Activated naive CD8-positive, alpha-beta T cell (primary cell): ENCODE results near the gene DOHH.

Experiments used
- H3K27ac Mint-ChIP-seq: one replicate; pipeline ENCODE4 v1.8.0; 2021; ENCODE audit warnings: mixed read lengths
- H3K27me3 Mint-ChIP-seq: one replicate; pipeline ENCODE4 v1.8.0; 2021; ENCODE audit warnings: mixed read lengths
- H3K36me3 Mint-ChIP-seq: one replicate; pipeline ENCODE4 v1.8.0; 2021; ENCODE audit warnings: mixed read lengths
- H3K4me1 Mint-ChIP-seq: one replicate; pipeline ENCODE4 v1.8.0; 2021; ENCODE audit warnings: low read depth, mixed read lengths
- H3K4me3 Mint-ChIP-seq: one replicate; pipeline ENCODE4 v1.8.0; 2021; ENCODE audit warnings: mild to moderate bottlenecking, mixed read lengths
- H3K9me3 Mint-ChIP-seq: one replicate; pipeline ENCODE4 v1.8.0; 2021; ENCODE audit warnings: low read depth, mixed read lengths

Gene DOHH

DNA sequence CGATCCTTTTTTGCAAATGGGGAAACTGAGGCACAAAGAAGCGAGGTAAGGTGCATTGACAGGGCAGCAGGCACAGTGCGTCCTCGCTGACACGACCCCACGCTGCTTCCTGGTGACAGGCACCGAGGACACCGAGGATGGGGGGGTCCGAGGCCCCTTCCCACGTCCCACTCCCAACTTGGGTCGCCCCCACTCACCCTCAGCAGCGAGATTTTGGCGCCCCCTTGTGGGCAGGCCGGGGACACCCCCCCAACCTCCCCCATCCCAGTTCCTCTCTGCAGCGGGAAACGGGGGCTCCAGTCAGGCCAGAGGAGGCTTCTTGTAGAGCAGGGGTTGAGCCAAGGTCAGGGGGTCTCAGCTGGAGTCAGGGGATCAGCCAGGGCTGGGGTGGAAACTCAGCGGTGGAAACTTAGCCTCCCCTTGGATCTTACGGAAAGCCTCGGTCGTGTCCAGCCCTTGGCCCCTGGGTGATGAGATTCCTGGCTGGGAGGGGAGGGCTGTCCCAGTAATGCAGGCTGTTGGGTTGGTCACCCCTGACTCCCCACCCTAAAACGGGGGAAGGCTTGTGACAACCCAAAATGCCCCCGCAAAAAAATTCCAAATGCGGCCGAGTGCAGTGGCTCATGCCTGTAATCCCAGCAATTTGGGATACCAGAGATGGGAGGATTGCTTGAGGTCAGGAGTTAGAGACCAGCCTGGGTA lies 28.4 kb downstream of the DOHH start:
- Mint-ChIP-seq H3K4me3 (no peak overlapping the region), H3K4me1 (peaks cover 2% of the 10 kb centered on the region), H3K36me3 (no peaks in the 10 kb centered on the region), H3K9me3 (no peaks in the 10 kb centered on the region), H3K27ac (no peak overlapping the region), H3K27me3 (no peaks in the 10 kb centered on the region)

GRCh38 chr19:3470500-3471128 lies 29.9 kb downstream of the DOHH start:
- Mint-ChIP-seq H3K9me3 (no peaks in the 10 kb centered on the region), H3K27me3 (no peaks in the 10 kb centered on the region), H3K27ac (no peak overlapping the region), H3K36me3 (no peaks in the 10 kb centered on the region), H3K4me3 (no peak overlapping the region), H3K4me1 (peaks cover 2% of the 10 kb centered on the region)

DNA sequence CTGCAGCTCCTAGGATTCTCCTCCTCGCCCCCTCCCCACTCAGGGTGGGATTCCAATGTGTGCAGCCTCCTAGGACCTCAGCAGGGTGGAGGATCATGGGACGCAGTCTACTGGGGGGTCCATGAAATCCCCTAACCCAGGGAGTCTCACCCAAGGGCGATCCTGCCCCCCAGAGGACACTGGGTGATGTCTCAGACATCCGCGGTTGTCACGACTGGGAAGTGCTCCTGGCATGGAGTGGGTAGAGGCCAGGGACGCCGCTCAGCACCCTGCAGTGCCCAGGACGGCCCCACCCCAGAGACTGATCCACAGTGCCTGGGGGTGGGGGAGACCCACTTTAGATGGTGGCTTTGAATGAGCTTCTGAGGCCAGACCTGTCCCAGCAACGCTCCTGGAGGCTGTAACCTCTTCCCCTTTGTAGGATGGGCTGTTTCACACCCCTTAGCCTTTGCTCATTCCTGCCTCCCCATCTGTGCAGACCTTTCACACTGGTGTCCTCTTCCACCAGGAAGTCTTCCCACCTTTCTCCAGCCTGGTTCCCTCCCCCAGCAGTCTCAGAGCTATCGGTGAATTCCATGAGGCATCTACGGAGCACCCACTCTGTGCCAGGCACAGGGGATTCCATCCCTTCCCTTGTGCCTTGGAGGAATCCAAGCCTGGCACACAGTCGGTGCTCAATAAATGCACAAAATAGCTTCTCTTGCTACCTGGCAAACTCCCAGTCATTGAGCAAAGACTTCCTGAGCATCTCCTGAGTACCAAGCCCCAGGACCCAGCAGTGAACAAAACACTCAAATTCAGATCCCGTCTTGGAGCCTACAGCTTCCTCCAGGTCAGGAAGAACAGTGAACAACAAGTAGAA lies 30.6 kb downstream of the DOHH start:
- Mint-ChIP-seq H3K36me3 (no peaks in the 10 kb centered on the region), H3K27ac (no peak overlapping the region), H3K4me1 (peaks cover 2% of the 10 kb centered on the region), H3K27me3 (no peaks in the 10 kb centered on the region), H3K4me3 (no peak overlapping the region), H3K9me3 (no peaks in the 10 kb centered on the region)

GRCh38 chr19:3468211-3468610 lies 32.3 kb downstream of the DOHH start:
- no peak overlapping the region for H3K27ac Mint-ChIP-seq

DNA sequence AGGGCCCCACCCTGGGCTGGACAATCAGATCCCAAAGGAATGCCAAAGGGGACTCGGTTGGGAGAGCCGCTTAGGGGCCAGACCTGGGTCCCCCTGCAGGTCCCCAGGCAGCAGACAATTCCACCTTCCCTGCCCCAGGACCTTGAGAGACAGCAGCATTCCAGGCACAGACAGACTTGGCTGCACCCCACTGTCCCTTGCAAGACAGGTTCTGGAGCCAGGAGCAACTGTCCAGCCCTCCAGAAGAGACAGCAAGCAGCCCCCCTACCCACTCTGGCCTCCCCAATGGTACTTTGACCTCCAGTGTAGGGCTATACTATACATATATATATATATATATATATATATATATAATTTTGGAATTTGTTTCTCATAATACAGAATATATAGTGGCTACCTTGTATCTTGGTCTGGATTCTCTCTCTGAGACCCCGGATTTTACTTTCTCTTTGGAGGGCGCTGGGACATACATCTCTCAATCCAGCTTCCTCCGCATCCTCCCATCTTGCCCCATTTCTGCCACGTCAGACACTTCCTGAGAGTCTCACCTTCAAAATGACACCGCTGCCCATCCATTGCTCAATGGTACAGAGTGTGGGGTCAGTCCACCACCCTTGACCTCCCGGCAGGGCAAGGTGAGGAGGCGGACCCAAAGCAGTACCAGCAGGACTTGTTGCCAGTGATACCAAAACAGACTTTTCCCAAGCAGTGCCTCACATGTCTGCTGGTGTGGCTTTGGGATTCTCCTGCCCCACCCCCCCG lies 32.9 kb downstream of the DOHH start:
- Mint-ChIP-seq H3K36me3 (no peaks in the 10 kb centered on the region), H3K27ac (no peak overlapping the region), H3K9me3 (no peaks in the 10 kb centered on the region), H3K27me3 (no peaks in the 10 kb centered on the region), H3K4me3 (no peak overlapping the region), H3K4me1 (peaks cover 2% of the 10 kb centered on the region)

More at GRCh38 chr19:3468211-3468610, 32.3 kb downstream of the DOHH start:
- Mint-ChIP-seq H3K4me1 (peaks cover 2% of the 10 kb centered on the region), H3K36me3 (no peaks in the 10 kb centered on the region), H3K9me3 (no peaks in the 10 kb centered on the region), H3K4me3 (no peak overlapping the region), H3K27me3 (no peaks in the 10 kb centered on the region)

DNA sequence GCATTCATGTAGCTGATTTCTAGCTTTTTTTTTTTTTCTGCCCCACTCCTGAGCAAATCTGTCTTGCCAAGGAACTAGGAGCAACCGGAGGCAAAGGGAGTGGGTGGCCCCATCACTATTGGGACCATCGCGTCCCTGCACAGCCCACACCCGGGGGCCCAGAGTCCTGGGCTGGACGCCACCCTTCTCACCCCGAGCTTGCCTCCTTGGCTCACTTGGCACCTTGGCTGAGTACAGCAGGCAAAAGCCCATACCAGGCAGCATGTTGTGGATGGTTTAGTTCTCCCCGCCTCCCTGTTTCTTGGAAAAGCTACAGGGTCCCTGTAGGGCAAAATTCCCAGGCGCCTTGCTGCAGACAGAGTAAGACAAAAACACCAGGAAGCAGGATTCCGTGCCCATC lies 33.8 kb downstream of the DOHH start:
- Mint-ChIP-seq H3K27me3 (no peaks in the 10 kb centered on the region), H3K9me3 (no peaks in the 10 kb centered on the region), H3K4me3 (no peak overlapping the region), H3K36me3 (no peaks in the 10 kb centered on the region), H3K4me1 (peaks cover 2% of the 10 kb centered on the region), H3K27ac (no peak overlapping the region)

- Mint-ChIP-seq H3K4me1 (peaks cover 1% of the 10 kb centered on the region), H3K4me3 (no peak overlapping the region), H3K27me3 (no peaks in the 10 kb centered on the region), H3K36me3 (no peaks in the 10 kb centered on the region), H3K27ac (no peak overlapping the region), H3K9me3 (no peaks in the 10 kb centered on the region)
Observed at GRCh38 chr19:3465552-3465951, 34.9 kb downstream of the DOHH start.

DNA sequence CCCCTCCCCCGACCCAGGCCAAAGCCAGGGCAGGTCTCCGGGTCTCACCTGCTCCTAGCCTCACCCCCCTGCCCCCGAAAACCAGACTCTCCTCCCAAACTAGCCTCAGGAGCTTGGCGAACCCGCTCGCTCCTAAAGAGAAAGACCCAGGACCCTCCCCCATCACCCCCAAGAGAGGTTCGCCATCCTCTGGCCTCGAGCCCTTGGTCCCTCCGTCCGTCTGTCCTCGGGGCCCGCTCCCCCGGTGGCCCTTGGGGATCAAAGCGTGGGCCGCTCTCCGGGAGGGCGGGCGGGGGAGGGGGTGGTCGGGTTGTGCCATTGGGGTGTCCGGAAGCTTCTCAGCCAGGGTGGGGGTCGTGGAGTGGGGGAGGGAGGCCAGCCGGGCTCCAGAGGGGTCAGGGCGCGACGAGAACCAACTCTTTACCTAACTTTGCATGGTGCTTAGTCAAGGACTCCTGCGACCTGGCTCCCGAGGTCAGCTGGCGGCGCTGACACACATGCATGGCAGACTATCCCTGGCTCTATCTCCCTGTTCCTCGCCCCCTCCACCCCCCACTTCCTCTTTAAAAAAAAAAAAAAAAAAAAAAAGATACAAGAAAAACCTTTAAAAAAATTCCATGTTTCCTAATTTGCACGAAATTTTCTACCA lies 35.8 kb downstream of the DOHH start:
- no peaks in the 10 kb centered on the region for H3K27me3 Mint-ChIP-seq
- H3K4me3 Mint-ChIP-seq, result no peak overlapping the region
- no peaks in the 10 kb centered on the region for H3K36me3 Mint-ChIP-seq
- H3K27ac Mint-ChIP-seq, result no peak overlapping the region
- H3K9me3 Mint-ChIP-seq, result no peaks in the 10 kb centered on the region
- H3K4me1 Mint-ChIP-seq, result no peaks in the 10 kb centered on the region

DNA sequence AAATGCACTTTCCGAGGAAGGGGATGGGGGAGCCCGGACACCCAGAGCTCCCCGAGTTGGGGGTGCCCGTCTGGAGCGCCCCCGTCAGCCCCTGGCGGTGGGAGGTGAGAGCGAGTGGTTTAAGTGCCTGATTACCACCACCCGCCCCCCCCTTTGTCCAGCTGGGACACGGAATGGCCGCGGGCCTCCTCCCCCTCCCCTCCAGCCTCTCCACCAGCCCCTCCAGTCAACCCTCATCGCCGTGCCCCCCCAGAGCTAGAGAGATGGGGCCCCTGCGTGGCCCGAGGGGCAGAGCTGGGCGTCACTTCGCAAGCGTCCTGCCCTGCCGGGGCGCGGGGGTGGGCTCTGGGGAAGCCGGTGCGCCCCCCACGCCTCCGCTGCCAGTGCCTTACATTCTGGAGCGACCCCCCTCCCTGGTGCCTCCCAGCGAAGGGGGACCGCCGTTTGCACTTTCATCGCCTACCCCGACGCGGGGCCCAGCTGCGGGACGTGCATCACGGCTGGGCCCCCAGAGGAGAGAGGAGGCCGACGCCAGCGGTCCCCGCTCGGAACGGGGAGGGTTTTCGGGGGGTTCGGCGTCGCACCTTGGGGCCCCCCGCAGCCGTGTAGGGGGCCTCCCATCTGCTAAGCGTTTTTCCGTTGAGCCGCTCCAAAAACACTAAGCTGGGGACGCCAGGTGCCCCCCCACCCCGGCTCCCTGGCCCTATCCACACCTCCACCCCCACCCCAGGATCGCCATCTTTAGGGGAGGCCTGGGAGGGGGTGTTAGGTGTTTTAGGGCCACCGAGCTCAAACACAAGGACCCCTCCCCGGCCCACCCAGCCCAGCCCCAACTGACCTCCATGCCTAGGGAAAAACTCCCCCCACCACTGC lies 36.5 kb downstream of the DOHH start:
- Mint-ChIP-seq H3K27ac (no peak overlapping the region), H3K27me3 (no peaks in the 10 kb centered on the region), H3K4me1 (no peaks in the 10 kb centered on the region), H3K9me3 (no peaks in the 10 kb centered on the region), H3K36me3 (no peaks in the 10 kb centered on the region), H3K4me3 (no peak overlapping the region)

DNA sequence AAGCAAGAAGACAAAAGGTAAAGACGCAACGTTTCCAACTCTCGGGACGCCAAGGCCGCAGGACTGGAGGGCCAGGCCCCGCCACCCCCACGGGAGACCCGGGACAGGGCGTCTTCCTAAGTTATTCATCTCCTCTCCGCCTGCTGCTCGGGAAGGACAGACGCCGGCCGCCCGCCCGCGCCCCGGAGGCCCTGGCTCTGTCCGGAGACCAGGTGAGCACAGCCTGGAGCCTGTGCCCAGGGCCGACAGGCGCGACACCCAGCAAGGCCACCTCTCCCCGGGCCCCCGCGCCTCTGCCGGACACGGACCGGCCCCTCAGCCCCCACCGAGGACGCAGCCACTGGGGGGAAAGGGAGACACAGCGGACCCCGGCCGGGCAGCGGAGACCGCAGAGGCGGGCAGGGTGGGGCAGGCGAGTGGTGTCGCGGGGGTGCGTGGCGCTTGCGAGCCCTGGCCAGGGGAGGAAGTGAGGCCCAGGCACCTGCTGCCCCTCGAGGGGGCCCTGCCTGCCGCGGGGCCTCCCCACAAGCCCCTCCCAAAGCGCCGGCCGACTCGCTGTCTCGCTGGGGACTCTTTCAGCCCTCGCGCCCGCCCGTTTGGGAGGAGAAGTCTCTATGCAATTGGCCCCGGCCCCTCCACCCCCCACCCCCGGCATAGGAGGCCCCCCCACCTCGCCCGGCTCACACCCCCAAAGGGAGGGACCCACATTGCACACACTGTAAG lies 37.3 kb downstream of the DOHH start:
- H3K4me3 Mint-ChIP-seq, result no peak overlapping the region

DNA sequence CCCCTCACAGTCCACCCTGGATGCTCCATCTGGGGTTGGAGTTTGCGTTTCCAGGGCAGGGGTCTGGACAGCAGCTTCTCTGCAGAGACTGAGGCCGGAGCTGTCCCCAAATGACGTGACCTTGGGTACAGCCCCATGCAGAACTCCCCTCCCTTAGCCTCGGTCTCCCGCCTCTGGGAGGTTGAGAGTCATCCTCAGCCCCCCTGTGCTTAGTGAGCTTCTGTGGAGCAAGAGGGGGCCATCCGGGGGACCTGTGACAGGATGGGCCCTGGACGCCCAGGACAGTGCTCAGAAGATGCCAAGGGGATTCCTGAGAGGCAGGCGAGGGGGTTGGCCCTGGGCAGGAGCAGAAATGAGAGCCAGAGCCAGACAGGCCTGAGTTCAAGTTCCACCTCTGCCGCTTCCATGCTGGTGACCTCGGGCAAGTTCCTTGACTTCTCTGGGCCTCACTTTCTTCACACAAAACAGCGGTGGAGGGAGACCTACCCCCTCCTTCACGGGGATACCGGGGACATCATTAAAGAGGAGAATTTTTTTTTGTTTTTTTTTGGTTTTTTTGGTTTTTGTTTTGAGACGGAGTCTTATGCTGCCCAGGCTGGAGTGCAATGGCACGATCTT lies 40.4 kb downstream of the DOHH start:
- H3K27ac Mint-ChIP-seq, result no peak overlapping the region
- no peaks in the 10 kb centered on the region for H3K9me3 Mint-ChIP-seq
- H3K36me3 Mint-ChIP-seq, result no peaks in the 10 kb centered on the region
- no peaks in the 10 kb centered on the region for H3K4me1 Mint-ChIP-seq
- no peaks in the 10 kb centered on the region for H3K27me3 Mint-ChIP-seq
- H3K4me3 Mint-ChIP-seq, result no peak overlapping the region

More for the DNA sequence above, 37.3 kb downstream of the DOHH start:
- Mint-ChIP-seq H3K9me3 (no peaks in the 10 kb centered on the region), H3K27me3 (no peaks in the 10 kb centered on the region), H3K4me1 (no peaks in the 10 kb centered on the region), H3K27ac (no peak overlapping the region), H3K36me3 (no peaks in the 10 kb centered on the region)

GRCh38 chr19:3459089-3459881 lies 41.2 kb downstream of the DOHH start:
- H3K27me3 Mint-ChIP-seq, result no peaks in the 10 kb centered on the region
- H3K36me3 Mint-ChIP-seq, result no peaks in the 10 kb centered on the region
- H3K9me3 Mint-ChIP-seq, result no peaks in the 10 kb centered on the region
- H3K4me1 Mint-ChIP-seq, result no peaks in the 10 kb centered on the region
- no peak overlapping the region for H3K4me3 Mint-ChIP-seq
- H3K27ac Mint-ChIP-seq, result no peak overlapping the region
